Mesenchymal stem cell (in vitro differentiated cells and primary cell): ENCODE measurements around the gene GEMIN7.

ENCODE experiments used
- DNase-seq: peaks from one replicate; pipeline ENCODE4 v3.0.0-alpha.2; 2013
- H2AFZ ChIP-seq: one replicate; pipeline ENCODE4 v1.6.1; 2013; ENCODE audit warnings: low read depth, mild to moderate bottlenecking, control low read depth, inconsistent platforms, low read length, moderate library complexity
- H2AK5ac ChIP-seq: 2 replicates; pipeline ENCODE4 v1.6.1; 2013; ENCODE audit warnings: low read length, moderate library complexity, mild to moderate bottlenecking, inconsistent platforms; ENCODE audit not compliant: severe bottlenecking
- H2BK120ac ChIP-seq: one replicate; pipeline ENCODE4 v1.6.1; 2013; ENCODE audit warnings: low read depth, mild to moderate bottlenecking, inconsistent platforms, low read length, moderate library complexity
- H2BK12ac ChIP-seq, 2 experiments: one replicate each; pipeline ENCODE4 v1.6.1; 2013; ENCODE audit warnings: inconsistent platforms in 2 of 2, low read length in 2 of 2, mild to moderate bottlenecking in 2 of 2, moderate library complexity in 2 of 2, control low read depth in 1 of 2
- H2BK15ac ChIP-seq: one replicate; pipeline ENCODE4 v1.6.1; 2013; ENCODE audit warnings: mild to moderate bottlenecking, low read depth, inconsistent platforms; ENCODE audit not compliant: poor library complexity, severe bottlenecking
- H2BK5ac ChIP-seq: 2 replicates; pipeline ENCODE4 v1.6.1; 2013; ENCODE audit warnings: low read depth, mild to moderate bottlenecking, low read length, control low read depth, inconsistent platforms; ENCODE audit not compliant: poor library complexity, severe bottlenecking
- H3K14ac ChIP-seq, 2 experiments: one replicate each; pipeline ENCODE4 v1.6.1; 2013; ENCODE audit warnings: inconsistent platforms in 2 of 2, low read length in 2 of 2, control low read depth in 1 of 2, mild to moderate bottlenecking in 1 of 2, moderate library complexity in 1 of 2
- H3K18ac ChIP-seq, 2 experiments: one replicate each; pipeline ENCODE4 v1.6.1; 2013; ENCODE audit warnings: inconsistent platforms in 2 of 2, low read length in 2 of 2, control low read depth in 1 of 2, low read depth in 1 of 2, mild to moderate bottlenecking in 1 of 2
- H3K23ac ChIP-seq, 2 experiments: one replicate each; pipeline ENCODE4 v1.6.1; 2013; ENCODE audit warnings: inconsistent platforms in 2 of 2, low read length in 2 of 2, mild to moderate bottlenecking in 2 of 2, moderate library complexity in 2 of 2, control low read depth in 1 of 2
- H3K27ac ChIP-seq: 2 replicates; pipeline ENCODE4 v1.5.1; 2013; ENCODE audit warnings: mild to moderate bottlenecking, moderate library complexity, low read length, control low read depth, inconsistent platforms; ENCODE audit not compliant: poor library complexity, severe bottlenecking
- H3K27me3 ChIP-seq, 2 experiments: 2 replicates each; pipeline versions ENCODE4 v1.6.1 to v1.7.0; 2013; ENCODE audit warnings: low read length in 2 of 2, mild to moderate bottlenecking in 2 of 2, moderate library complexity in 2 of 2, control low read depth in 1 of 2, inconsistent platforms in 1 of 2; ENCODE audit not compliant: control insufficient read depth in 1 of 2, insufficient read depth in 1 of 2
- H3K36me3 ChIP-seq, 2 experiments: 2 replicates each; pipeline versions ENCODE4 v1.6.1 to v1.7.0; 2013; ENCODE audit warnings: low read length in 2 of 2, control low read depth in 1 of 2, inconsistent platforms in 1 of 2, low read depth in 1 of 2, mild to moderate bottlenecking in 1 of 2; ENCODE audit not compliant: insufficient read depth in 2 of 2, control insufficient read depth in 1 of 2
- H3K4ac ChIP-seq, 2 experiments: one replicate each; pipeline ENCODE4 v1.6.1; 2013; ENCODE audit warnings: inconsistent platforms in 2 of 2, low read length in 2 of 2, mild to moderate bottlenecking in 2 of 2, moderate library complexity in 2 of 2, control low read depth in 1 of 2, low read depth in 1 of 2
- H3K4me1 ChIP-seq: 2 replicates; pipeline ENCODE4 v1.6.1; 2013; ENCODE audit warnings: low read depth, low read length, control low read depth; ENCODE audit not compliant: control insufficient read depth, insufficient read depth
- H3K4me2 ChIP-seq: 2 replicates; pipeline ENCODE4 v1.6.1; 2013; ENCODE audit warnings: low read length, mild to moderate bottlenecking, inconsistent platforms; ENCODE audit not compliant: poor library complexity, severe bottlenecking
- H3K4me3 ChIP-seq, 2 experiments: 2 replicates each; pipeline versions ENCODE4 v1.5.1 to v1.7.0; 2013; ENCODE audit warnings: low read length in 2 of 2, mild to moderate bottlenecking in 2 of 2, control low read depth in 1 of 2, low read depth in 1 of 2; ENCODE audit not compliant: insufficient read depth in 1 of 2
- H3K79me1 ChIP-seq: replicated peaks from 2 replicates; pipeline ENCODE4 v1.6.1; 2013; ENCODE audit warnings: mild to moderate bottlenecking, control low read depth, low read length, inconsistent platforms; ENCODE audit not compliant: poor library complexity, severe bottlenecking
- H3K9ac ChIP-seq: 2 replicates; pipeline ENCODE4 v1.7.0; 2013; ENCODE audit warnings: mild to moderate bottlenecking, low read length, moderate library complexity
- H3K9me3 ChIP-seq: 2 replicates; pipeline ENCODE4 v1.7.0; 2013; ENCODE audit warnings: mild to moderate bottlenecking, low read length; ENCODE audit not compliant: control insufficient read depth
- H4K8ac ChIP-seq: one replicate; pipeline ENCODE4 v1.6.1; 2013; ENCODE audit warnings: inconsistent platforms, mild to moderate bottlenecking, low read length, moderate library complexity
- H4K91ac ChIP-seq: one replicate; pipeline ENCODE4 v1.6.1; 2013; ENCODE audit warnings: mild to moderate bottlenecking, low read length, inconsistent platforms
- WGBS: methylation state at CpG from one replicate; pipeline ENCODE4 v1.1.7; 2013; ENCODE audit warnings: mixed read lengths; 5-methylcytosine and 5-hydroxymethylcytosine counted together

Gene GEMIN7

GRCh38 chr19:45057444-45057843 is 21.6 kb upstream of the GEMIN7 start:
- H2BK15ac ChIP-seq: no peak overlapping the region
- H3K36me3 ChIP-seq: peaks cover 92% of the 10 kb centered on the region in 2 experiments
- H2AK5ac ChIP-seq: no peak overlapping the region
- H3K27ac ChIP-seq: no peak overlapping the region
- WGBS: 90% methylated on average over 9 of the region's 9 CpGs
- peaks cover 10% of the 10 kb centered on the region for H3K4me1 ChIP-seq
- H3K4ac ChIP-seq: no peak overlapping the region
- no peaks in the 10 kb centered on the region for H3K27me3 ChIP-seq
- H3K14ac ChIP-seq: no peak overlapping the region
- H2BK120ac ChIP-seq: no peak overlapping the region
- DNase-seq: no peak
- no peak overlapping the region for H2AFZ ChIP-seq
- H4K8ac ChIP-seq: no peak overlapping the region
- no peak overlapping the region for H2BK12ac ChIP-seq
- H3K4me2 ChIP-seq: no peak overlapping the region
- H3K18ac ChIP-seq: no peak overlapping the region
- H3K9me3 ChIP-seq: no peaks in the 10 kb centered on the region
- H4K91ac ChIP-seq: no peak overlapping the region
- H3K9ac ChIP-seq: no peak overlapping the region
- H3K79me1 ChIP-seq: peaks cover 66% of the 10 kb centered on the region
- H3K23ac ChIP-seq: no peak overlapping the region
- H2BK5ac ChIP-seq: no peak overlapping the region
- no peak overlapping the region for H3K4me3 ChIP-seq

GRCh38 chr19:45058622-45059159 is 20.4 kb upstream of the GEMIN7 start:
- Histone ChIP-seq H3K36me3 (peaks cover 91 to 94% of the 10 kb centered on the region in 2 experiments), H4K8ac (no peak overlapping the region), H3K4ac (no peak overlapping the region), H3K9ac (no peak overlapping the region), H2AFZ (no peak overlapping the region), H3K4me1 (peaks cover 10% of the 10 kb centered on the region), H3K79me1 (peaks cover 59% of the 10 kb centered on the region), H3K18ac (no peak overlapping the region), H3K4me2 (no peak overlapping the region), H2BK12ac (peak overlapping the region in 1 of 2 experiments; percentile 35), H3K27me3 (no peaks in the 10 kb centered on the region), H3K9me3 (no peaks in the 10 kb centered on the region), H2BK15ac (no peak overlapping the region), H2BK5ac (no peak overlapping the region), H2AK5ac (no peak overlapping the region), H3K27ac (no peak overlapping the region), H3K14ac (no peak overlapping the region), H3K4me3 (no peak overlapping the region), H2BK120ac (no peak overlapping the region), H4K91ac (no peak overlapping the region), H3K23ac (no peak overlapping the region)
- no peak for DNase-seq
- 92% methylated on average over 14 of the region's 14 CpGs for WGBS

- no peaks in the 10 kb centered on the region for H3K9me3 ChIP-seq
- H3K36me3 ChIP-seq: peaks cover 90 to 92% of the 10 kb centered on the region in 2 experiments
- H2AK5ac ChIP-seq: no peak overlapping the region
- DNase-seq: peak; percentile 84
- no peak overlapping the region for H3K27ac ChIP-seq
- no peak overlapping the region for H4K8ac ChIP-seq
- no peak overlapping the region for H4K91ac ChIP-seq
- no peak overlapping the region for H2BK15ac ChIP-seq
- H3K14ac ChIP-seq: no peak overlapping the region
- no peak overlapping the region for H3K23ac ChIP-seq
- 74% methylated on average over 16 of the region's 16 CpGs for WGBS
- H3K79me1 ChIP-seq: peaks cover 58% of the 10 kb centered on the region
- no peaks in the 10 kb centered on the region for H3K27me3 ChIP-seq
- H2BK120ac ChIP-seq: no peak overlapping the region
- H3K4ac ChIP-seq: no peak overlapping the region
- H3K4me3 ChIP-seq: no peak overlapping the region
- peaks cover 10% of the 10 kb centered on the region for H3K4me1 ChIP-seq
- no peak overlapping the region for H2BK12ac ChIP-seq
- H2AFZ ChIP-seq: no peak overlapping the region
- peak overlapping the region; percentile 28 for H3K9ac ChIP-seq
- no peak overlapping the region for H3K18ac ChIP-seq
- no peak overlapping the region for H3K4me2 ChIP-seq
- H2BK5ac ChIP-seq: no peak overlapping the region
Observed at GRCh38 chr19:45059258-45059965, 19.6 kb upstream of the GEMIN7 start.

- Histone ChIP-seq H3K4ac (no peak overlapping the region), H2AFZ (no peak overlapping the region), H3K27me3 (no peaks in the 10 kb centered on the region), H3K9ac (no peak overlapping the region), H2BK15ac (no peak overlapping the region), H3K36me3 (peaks cover 84 to 91% of the 10 kb centered on the region in 2 experiments), H2BK5ac (no peak overlapping the region), H3K18ac (no peak overlapping the region), H2BK12ac (no peak overlapping the region), H3K4me1 (peaks cover 10% of the 10 kb centered on the region), H2BK120ac (no peak overlapping the region), H4K8ac (no peak overlapping the region), H2AK5ac (no peak overlapping the region), H3K14ac (no peak overlapping the region), H3K23ac (no peak overlapping the region), H3K4me3 (no peak overlapping the region), H3K4me2 (no peak overlapping the region), H3K79me1 (peaks cover 45% of the 10 kb centered on the region), H4K91ac (no peak overlapping the region), H3K9me3 (no peaks in the 10 kb centered on the region), H3K27ac (no peak overlapping the region)
- DNase-seq: no peak
- WGBS: 100% methylated on average over 4 of the region's 4 CpGs
Observed at GRCh38 chr19:45061965-45062364, 17.1 kb upstream of the GEMIN7 start.
